Colonic mucosa (tissue), 4 donors: ENCODE data around the gene DLG2. TPM values are rescaled to one million over a fixed set of nuclear protein-coding genes. Genes with fewer than 3 reads are reported as not detected.

Experiments
- DNase-seq: peaks from one replicate; pipeline ENCODE4 v3.0.0-alpha.2; 2020
- H3K27ac ChIP-seq: fragments of 200-600 bp; one replicate; pipeline ENCODE4 v1.8.0; 2021
- H3K27me3 ChIP-seq: fragments of 200-600 bp; one replicate; pipeline ENCODE4 v1.8.0; 2021
- H3K36me3 ChIP-seq: fragments of 200-600 bp; one replicate; pipeline ENCODE4 v1.8.0; 2021
- H3K4me1 ChIP-seq: fragments of 200-600 bp; one replicate; pipeline ENCODE4 v1.8.0; 2021; ENCODE audit warnings: mild to moderate bottlenecking
- H3K4me3 ChIP-seq: fragments of 200-600 bp; one replicate; pipeline ENCODE4 v1.8.0; 2021
- H3K9ac ChIP-seq, 2 donors: one replicate each; pipeline ENCODE4 v1.7.0; 2013; ENCODE audit warnings: control low read depth in 2 of 2, low read depth in 2 of 2, low read length in 2 of 2
- H3K9me3 ChIP-seq: fragments of 200-600 bp; one replicate; pipeline ENCODE4 v1.8.0; 2021
- intact Hi-C: fragments of 100-400 bp; cut with DNase I; formaldehyde crosslinking; loops from one replicate; pipeline ENCODE4 v1.14.1; 2022
- total RNA-seq, 2 donors: library from RNA; stranded (reverse); fragmentation: NEBNext Ultra II Directional in 1 of 2; extraction: Animal tissue kit (Norgen Biotek cat#: 25700) in 1 of 2; gene quantifications; one replicate each; pipeline ENCODE4 v1.2.1, GENCODE V29; 2021
- TF ChIP-seq, protein P1 (sequence below): fragments of 200-600 bp; IDR thresholded peaks from one replicate; pipeline ENCODE4 v1.8.0; 2022; ENCODE audit warnings: antibody characterized with exemption, mild to moderate bottlenecking
- donor health status: healthy.
- donor health status: DM: no; HTN: no; CAD: no.
- donor health status: DM: no; HTN: no; CAD: no.

Gene DLG2
- total RNA-seq, 2 donors from 2014 or later = 1.4 to 3.3 TPM

DNA sequence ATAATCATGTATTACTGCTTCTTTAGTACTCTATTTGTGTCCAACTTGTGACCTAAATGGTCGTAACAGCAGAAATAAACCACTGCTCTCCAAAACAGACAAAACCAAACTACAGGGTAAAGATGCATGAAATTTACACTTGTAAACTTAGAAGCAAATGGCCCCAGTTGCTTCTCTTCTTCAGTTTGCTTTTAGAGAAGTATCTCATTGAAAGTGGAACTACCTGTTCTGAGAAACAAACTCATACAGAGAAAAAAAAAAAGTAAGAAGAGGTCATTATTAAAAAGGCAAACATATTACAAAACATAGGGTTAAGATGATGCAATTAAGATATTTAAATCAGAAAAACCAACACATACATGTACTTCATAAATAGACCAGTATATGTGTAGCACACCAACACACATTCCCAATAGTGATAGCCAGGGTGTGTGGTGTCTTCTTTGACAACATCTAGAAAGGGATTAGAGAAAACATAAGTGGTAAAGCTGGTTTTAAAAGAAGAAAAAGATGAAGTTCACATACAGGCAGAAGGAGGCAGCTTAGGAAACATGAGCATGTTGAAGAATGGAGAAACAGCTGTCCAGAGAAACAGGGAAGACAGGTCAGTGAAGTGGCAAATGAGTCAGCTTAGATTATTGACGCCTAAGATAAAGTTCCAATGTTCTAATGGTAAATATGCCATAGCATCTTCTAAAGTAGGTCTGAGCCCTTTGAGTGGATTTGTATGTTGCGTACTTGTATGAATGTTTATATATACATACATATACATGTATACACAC, 1496.3 kb downstream of the DLG2 start:
- H3K9ac ChIP-seq = no peak overlapping the region
- no peaks in the 10 kb centered on the region for H3K27me3 ChIP-seq
- H3K4me1 ChIP-seq = no peaks in the 10 kb centered on the region
- H3K27ac ChIP-seq = no peak overlapping the region
- no peaks in the 10 kb centered on the region for H3K36me3 ChIP-seq
- H3K4me3 ChIP-seq = no peak overlapping the region
- TF ChIP-seq, protein P1, sequence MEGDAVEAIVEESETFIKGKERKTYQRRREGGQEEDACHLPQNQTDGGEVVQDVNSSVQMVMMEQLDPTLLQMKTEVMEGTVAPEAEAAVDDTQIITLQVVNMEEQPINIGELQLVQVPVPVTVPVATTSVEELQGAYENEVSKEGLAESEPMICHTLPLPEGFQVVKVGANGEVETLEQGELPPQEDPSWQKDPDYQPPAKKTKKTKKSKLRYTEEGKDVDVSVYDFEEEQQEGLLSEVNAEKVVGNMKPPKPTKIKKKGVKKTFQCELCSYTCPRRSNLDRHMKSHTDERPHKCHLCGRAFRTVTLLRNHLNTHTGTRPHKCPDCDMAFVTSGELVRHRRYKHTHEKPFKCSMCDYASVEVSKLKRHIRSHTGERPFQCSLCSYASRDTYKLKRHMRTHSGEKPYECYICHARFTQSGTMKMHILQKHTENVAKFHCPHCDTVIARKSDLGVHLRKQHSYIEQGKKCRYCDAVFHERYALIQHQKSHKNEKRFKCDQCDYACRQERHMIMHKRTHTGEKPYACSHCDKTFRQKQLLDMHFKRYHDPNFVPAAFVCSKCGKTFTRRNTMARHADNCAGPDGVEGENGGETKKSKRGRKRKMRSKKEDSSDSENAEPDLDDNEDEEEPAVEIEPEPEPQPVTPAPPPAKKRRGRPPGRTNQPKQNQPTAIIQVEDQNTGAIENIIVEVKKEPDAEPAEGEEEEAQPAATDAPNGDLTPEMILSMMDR = no peak
- no peaks in the 10 kb centered on the region for H3K9me3 ChIP-seq
- intact Hi-C loops = no loop called here
- no peak for DNase-seq

DNA sequence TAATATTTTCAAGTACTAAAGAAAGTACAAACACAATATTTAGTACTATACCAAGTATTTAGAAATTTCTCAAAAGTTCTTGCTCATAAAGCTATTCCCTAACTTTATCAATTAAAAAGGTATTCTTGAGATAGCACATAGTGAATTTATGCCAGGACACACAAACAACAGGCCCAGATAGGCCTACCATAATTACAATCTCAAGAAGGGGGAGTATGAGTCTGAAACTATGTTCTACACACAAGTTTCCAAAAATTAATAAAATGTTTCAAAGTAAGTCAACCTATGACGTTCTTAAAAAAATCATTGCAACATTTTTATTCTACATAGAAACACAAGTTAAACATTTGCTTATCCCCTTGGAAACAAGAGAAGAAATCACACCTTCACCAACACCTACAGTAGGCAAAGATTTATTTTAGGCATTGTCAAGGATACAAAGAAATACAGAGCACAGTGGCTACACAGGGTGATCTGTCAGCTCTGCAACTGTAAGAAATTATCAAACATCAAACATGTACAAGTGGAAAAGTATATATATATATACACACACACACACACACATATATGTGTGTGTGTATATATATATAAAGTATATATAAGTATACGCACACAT, 1497.1 kb downstream of the DLG2 start:
- H3K27me3 ChIP-seq = no peaks in the 10 kb centered on the region
- TF ChIP-seq, protein P1 = no peak
- no peak for DNase-seq
- no peaks in the 10 kb centered on the region for H3K36me3 ChIP-seq
- no peak overlapping the region for H3K27ac ChIP-seq
- H3K4me1 ChIP-seq = no peaks in the 10 kb centered on the region
- no peaks in the 10 kb centered on the region for H3K9me3 ChIP-seq
- intact Hi-C loops = no loop called here
- H3K9ac ChIP-seq = no peak overlapping the region
- H3K4me3 ChIP-seq = no peak overlapping the region

DNA sequence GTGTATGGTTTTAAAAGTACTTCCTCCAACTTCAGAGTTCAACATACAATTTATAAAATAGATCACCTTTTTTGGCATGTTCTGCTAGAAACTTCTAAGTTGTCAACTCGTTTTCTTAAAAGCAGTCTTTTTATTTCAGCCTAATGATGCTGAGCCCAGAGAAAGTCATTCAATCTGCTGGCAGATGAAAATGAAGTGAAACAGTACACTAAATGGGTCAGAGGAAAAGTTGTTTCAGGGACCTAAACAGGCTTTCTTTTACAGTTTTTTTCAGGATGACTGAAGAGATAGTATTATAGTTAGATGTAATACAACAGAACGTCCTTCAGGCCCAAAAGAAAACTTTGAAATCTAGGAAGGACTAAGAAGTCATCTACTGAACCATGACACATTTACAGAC, 1498.3 kb downstream of the DLG2 start:
- intact Hi-C loops = no loop called here
- DNase-seq = no peak

DNA sequence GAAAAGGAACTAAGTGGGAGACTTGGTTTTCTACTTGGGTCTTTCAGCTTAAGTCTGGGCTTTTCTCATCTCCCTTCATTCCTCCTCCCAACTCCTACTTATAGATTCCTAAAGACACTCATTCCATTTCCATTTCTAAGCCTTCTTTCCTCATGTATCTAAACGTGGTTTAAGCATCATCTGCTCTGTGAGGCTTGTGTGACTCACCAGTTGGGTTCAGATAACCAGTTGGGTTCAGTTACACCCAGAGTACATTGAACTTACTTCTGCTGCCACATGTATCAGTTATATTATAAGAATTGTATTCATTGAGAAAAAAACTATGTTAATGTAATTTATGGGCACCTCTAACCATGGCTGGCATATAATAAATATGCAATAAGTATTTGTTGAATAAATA, 1509.8 kb downstream of the DLG2 start:
- no peaks in the 10 kb centered on the region for H3K4me1 ChIP-seq
- H3K4me3 ChIP-seq = no peak overlapping the region
- no peaks in the 10 kb centered on the region for H3K27me3 ChIP-seq
- H3K36me3 ChIP-seq = no peaks in the 10 kb centered on the region
- TF ChIP-seq, protein P1 = no peak
- no peak overlapping the region for H3K9ac ChIP-seq
- H3K27ac ChIP-seq = no peak overlapping the region
- intact Hi-C loops = no loop called here
- no peaks in the 10 kb centered on the region for H3K9me3 ChIP-seq
- no peak for DNase-seq

More for the DNA sequence above, 1498.3 kb downstream of the DLG2 start:
- TF ChIP-seq, protein P1 = no peak
- Histone ChIP-seq H3K27me3 (no peaks in the 10 kb centered on the region), H3K9me3 (no peaks in the 10 kb centered on the region), H3K36me3 (no peaks in the 10 kb centered on the region), H3K9ac (no peak overlapping the region), H3K4me1 (no peaks in the 10 kb centered on the region), H3K4me3 (no peak overlapping the region), H3K27ac (no peak overlapping the region)

DNA sequence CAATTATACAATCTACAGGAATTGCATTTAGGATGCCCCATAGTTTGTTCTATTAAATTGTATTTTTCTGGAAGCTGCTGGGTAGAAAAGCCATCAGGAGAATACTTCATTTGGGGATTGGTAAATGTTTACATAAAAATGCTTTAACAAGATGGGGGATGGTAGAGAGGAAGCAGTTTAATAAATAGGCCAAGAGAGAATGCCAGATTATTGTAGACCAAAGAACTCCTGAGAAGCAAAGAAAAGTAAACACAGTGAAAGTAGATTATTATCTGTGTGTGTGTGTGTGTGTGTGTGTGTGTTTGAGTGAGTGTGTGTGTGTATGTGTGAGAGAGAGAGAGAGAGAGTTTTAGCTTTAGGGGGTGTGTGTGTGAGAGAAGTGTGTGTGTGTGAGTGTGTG, 1520.6 kb downstream of the DLG2 start:
- no peak for DNase-seq
- H3K9ac ChIP-seq = no peak overlapping the region
- intact Hi-C loops = no loop called here
- no peaks in the 10 kb centered on the region for H3K9me3 ChIP-seq
- no peaks in the 10 kb centered on the region for H3K36me3 ChIP-seq
- H3K27me3 ChIP-seq = no peaks in the 10 kb centered on the region
- H3K4me3 ChIP-seq = no peak overlapping the region
- TF ChIP-seq, protein P1 = no peak
- no peaks in the 10 kb centered on the region for H3K4me1 ChIP-seq
- no peak overlapping the region for H3K27ac ChIP-seq
